Hematopoietic multipotent progenitor cell (in vitro differentiated cells): ENCODE results near the gene TFF1. TPM values are rescaled to one million over a fixed set of nuclear protein-coding genes. Genes with fewer than 3 reads are reported as not detected.

Source experiments
- DNase-seq, 3 donors: peaks; one replicate each; pipeline ENCODE4 v3.0.0-alpha.2; 2011 to 2015; ENCODE audit warnings: low read depth in 2 of 3, low spot score in 2 of 3
- total RNA-seq: library from RNA; depleted of rRNA; stranded (reverse); fragments of >200 nt; gene quantifications from one replicate; pipeline ENCODE4 v1.2.3, GENCODE V29; 2012

TFF1 gene
- total RNA-seq, 1 donor = not detected

GRCh38 chr21:42384156-42384945 lies 18.0 kb upstream of the TFF1 start:
- no peak for DNase-seq

GRCh38 chr21:42383331-42383730 lies 17.0 kb upstream of the TFF1 start:
- no peak for DNase-seq

- DNase-seq = no peak
Observed at GRCh38 chr21:42382915-42383314, 16.6 kb upstream of the TFF1 start.

- no peak for DNase-seq
Observed at GRCh38 chr21:42381347-42381984, 15.1 kb upstream of the TFF1 start.

GRCh38 chr21:42379426-42380215 lies 13.3 kb upstream of the TFF1 start:
- DNase-seq = no peak

- DNase-seq = no peak
Observed at GRCh38 chr21:42378418-42378817, 12.1 kb upstream of the TFF1 start.

- no peak for DNase-seq
Observed at GRCh38 chr21:42377951-42378340, 11.6 kb upstream of the TFF1 start.

GRCh38 chr21:42377211-42377950 lies 11.0 kb upstream of the TFF1 start:
- DNase-seq = no peak

GRCh38 chr21:42376338-42376982 lies 10.1 kb upstream of the TFF1 start:
- DNase-seq = no peak

- no peak for DNase-seq
Observed at GRCh38 chr21:42375966-42376337, 9.6 kb upstream of the TFF1 start.

GRCh38 chr21:42375506-42375905 lies 9.2 kb upstream of the TFF1 start:
- DNase-seq = no peak

- no peak for DNase-seq
Observed at GRCh38 chr21:42374864-42375499, 8.6 kb upstream of the TFF1 start.

GRCh38 chr21:42374457-42374856 lies 8.1 kb upstream of the TFF1 start:
- DNase-seq = no peak

GRCh38 chr21:42373908-42374455 lies 7.6 kb upstream of the TFF1 start:
- DNase-seq = no peak

- DNase-seq = no peak
Observed at GRCh38 chr21:42373196-42373907, 7.0 kb upstream of the TFF1 start.

GRCh38 chr21:42370894-42371654 lies 4.7 kb upstream of the TFF1 start:
- DNase-seq = no peak

GRCh38 chr21:42369821-42370220 lies 3.5 kb upstream of the TFF1 start:
- no peak for DNase-seq
